ENCODE measurements around the gene MIER2.

The MIER2 gene

GRCh38 chr19:325173-325936 lies 19.2 kb downstream of the MIER2 start:
- TF ChIP-seq ZFX (IDR thresholded peaks at IDR 0.05; ENCODE audit: borderline replicate concordance) (no peak), CTCF (IDR thresholded peaks at IDR 0.05) (no peak)
- no peak overlapping the region for H3K27ac ChIP-seq

GRCh38 chr19:324716-325115 lies 19.9 kb downstream of the MIER2 start:
- H3K27ac ChIP-seq = no peak overlapping the region
- TF ChIP-seq CTCF (IDR thresholded peaks at IDR 0.05) (no peak), ZFX (IDR thresholded peaks at IDR 0.05; ENCODE audit: borderline replicate concordance) (no peak)

GRCh38 chr19:322616-323015 lies 22.0 kb downstream of the MIER2 start:
- TF ChIP-seq ZFX (IDR thresholded peaks at IDR 0.05; ENCODE audit: borderline replicate concordance) (no peak), CTCF (IDR thresholded peaks at IDR 0.05) (no peak)
- no peak overlapping the region for H3K27ac ChIP-seq

- no peak overlapping the region for H3K27ac ChIP-seq
- TF ChIP-seq CTCF (IDR thresholded peaks at IDR 0.05) (no peak), ZFX (IDR thresholded peaks at IDR 0.05; ENCODE audit: borderline replicate concordance) (no peak)
Observed at GRCh38 chr19:318509-318774, 26.2 kb downstream of the MIER2 start.

GRCh38 chr19:317710-318508 lies 26.7 kb downstream of the MIER2 start:
- no peak overlapping the region for H3K27ac ChIP-seq
- TF ChIP-seq ZFX (IDR thresholded peaks at IDR 0.05; ENCODE audit: borderline replicate concordance) (no peak), CTCF (IDR thresholded peaks at IDR 0.05) (no peak)

- no peak overlapping the region for H3K27ac ChIP-seq
- TF ChIP-seq ZFX (IDR thresholded peaks at IDR 0.05; ENCODE audit: borderline replicate concordance) (no peak), CTCF (IDR thresholded peaks at IDR 0.05) (no peak)
Observed at GRCh38 chr19:315811-316210, 28.8 kb downstream of the MIER2 start.

Measured in 22Rv1 (cell line).